Measurements from ENCODE around the gene GSK3A.

The GSK3A gene

GRCh38 chr19:42201489-42202289, 40.7 kb downstream of the GSK3A start:
- Histone ChIP-seq H3K27me3 (ENCODE audit: insufficient read depth, low read length) (no peaks in the 10 kb centered on the region), H3K4me1 (ENCODE audit: insufficient read depth, low read length) (peaks cover 9% of the 10 kb centered on the region; the same call in 1 of the 2 replicates), H3K9me3 (ENCODE audit: insufficient read depth, low read depth, low read length) (no peaks in the 10 kb centered on the region), H3K4me3 (ENCODE audit: low read length) (no peak overlapping the region), H3K9ac (ENCODE audit: low read depth, low read length) (no peak overlapping the region), H3K27ac (ENCODE audit: low read depth, low read length) (no peak overlapping the region), H3K36me3 (ENCODE audit: insufficient read depth, low read length) (peaks cover 69% of the 10 kb centered on the region)
- 87% methylated on average over 6 of the region's 6 CpGs for WGBS

DNA sequence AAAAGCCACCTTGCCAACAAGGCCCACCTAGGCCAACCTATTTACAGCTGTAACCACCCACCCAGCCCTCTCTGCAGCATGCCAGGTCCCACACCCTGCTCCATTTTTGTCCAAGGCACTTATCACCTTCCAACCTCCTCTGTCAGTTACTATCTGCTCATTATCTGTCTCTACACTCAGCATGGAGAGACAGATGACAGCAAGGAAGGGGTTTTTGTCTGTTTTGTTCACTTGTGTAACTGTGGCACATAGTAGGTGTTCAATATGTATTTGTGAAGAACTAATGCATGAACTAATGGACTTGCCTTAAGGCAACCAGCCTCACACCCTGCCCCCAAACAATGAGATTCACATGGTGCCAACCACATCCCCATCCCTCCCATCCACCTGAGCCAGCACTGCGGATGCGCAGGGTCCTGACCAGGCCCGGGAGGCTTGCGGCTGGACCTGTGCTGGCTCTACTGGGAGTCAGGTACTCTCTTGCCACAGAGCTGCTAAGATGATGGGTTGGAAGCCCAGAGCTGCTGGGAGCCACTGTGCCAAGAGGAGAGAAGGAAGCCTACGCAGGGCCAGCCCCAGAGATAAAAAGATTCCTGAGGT, 42.2 kb downstream of the GSK3A start:
- no peak overlapping the region for H3K9ac ChIP-seq (ENCODE audit: low read depth, low read length)
- no peak overlapping the region for H3K4me3 ChIP-seq (ENCODE audit: low read length)
- no peaks in the 10 kb centered on the region for H3K9me3 ChIP-seq (ENCODE audit: insufficient read depth, low read depth, low read length)
- H3K4me1 ChIP-seq (ENCODE audit: insufficient read depth, low read length) = peaks cover 9% of the 10 kb centered on the region; the same call in 1 of the 2 replicates
- H3K27me3 ChIP-seq (ENCODE audit: insufficient read depth, low read length) = no peaks in the 10 kb centered on the region
- 83% methylated on average over 5 of the region's 5 CpGs for WGBS
- no peak overlapping the region for H3K27ac ChIP-seq (ENCODE audit: low read depth, low read length)
- H3K36me3 ChIP-seq (ENCODE audit: insufficient read depth, low read length) = peaks cover 57% of the 10 kb centered on the region

GRCh38 chr19:42199440-42200115, 42.8 kb downstream of the GSK3A start:
- H3K27me3 ChIP-seq (ENCODE audit: insufficient read depth, low read length) = no peaks in the 10 kb centered on the region
- no peak overlapping the region; the same call in 1 of the 2 replicates for H3K27ac ChIP-seq (ENCODE audit: low read depth, low read length)
- H3K9me3 ChIP-seq (ENCODE audit: insufficient read depth, low read depth, low read length) = no peaks in the 10 kb centered on the region
- WGBS = 83% methylated on average over 32 of the region's 32 CpGs
- no peak overlapping the region for H3K9ac ChIP-seq (ENCODE audit: low read depth, low read length)
- peaks cover 57% of the 10 kb centered on the region for H3K36me3 ChIP-seq (ENCODE audit: insufficient read depth, low read length)
- H3K4me1 ChIP-seq (ENCODE audit: insufficient read depth, low read length) = peaks cover 5% of the 10 kb centered on the region; the same call in 1 of the 2 replicates
- H3K4me3 ChIP-seq (ENCODE audit: low read length) = no peak overlapping the region

DNA sequence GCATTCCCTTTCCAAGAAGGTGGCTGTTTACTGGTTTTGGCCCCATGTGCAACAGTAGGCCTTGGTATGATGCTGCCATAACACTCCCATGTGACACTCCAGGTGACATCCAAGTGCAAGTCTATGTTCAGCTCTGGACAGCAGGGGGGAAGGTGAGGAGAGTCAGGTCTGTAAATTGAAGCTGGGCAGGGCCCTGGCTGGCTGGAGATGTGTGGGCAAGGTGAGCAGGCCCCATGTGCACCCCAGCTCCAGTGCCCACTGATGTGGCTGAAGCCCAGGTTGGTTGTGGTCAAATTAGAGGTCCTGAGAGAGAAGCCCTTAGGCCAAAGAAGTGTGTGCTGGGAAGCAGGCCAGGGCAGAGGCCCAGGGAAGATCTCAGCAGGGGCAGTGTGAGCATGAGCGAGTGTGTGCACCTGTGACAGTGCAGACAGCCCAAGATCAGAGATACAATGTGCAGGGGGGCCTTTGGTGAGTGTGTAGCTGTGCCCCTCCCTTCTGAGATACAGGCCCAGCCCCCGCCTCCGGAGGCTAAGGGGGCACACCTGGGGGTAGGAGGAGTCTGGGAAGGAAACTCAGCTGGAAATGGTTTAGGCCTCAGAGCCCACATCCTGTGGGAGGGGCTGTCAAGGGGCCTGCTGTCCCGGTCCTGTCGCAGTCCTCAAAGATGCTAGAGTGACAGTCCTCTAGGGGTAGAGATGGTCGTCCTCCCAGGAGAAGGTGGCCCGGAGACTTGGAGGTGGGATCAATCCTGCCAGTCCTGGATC, 43.5 kb downstream of the GSK3A start:
- peaks cover 51% of the 10 kb centered on the region for H3K36me3 ChIP-seq (ENCODE audit: insufficient read depth, low read length)

DNA sequence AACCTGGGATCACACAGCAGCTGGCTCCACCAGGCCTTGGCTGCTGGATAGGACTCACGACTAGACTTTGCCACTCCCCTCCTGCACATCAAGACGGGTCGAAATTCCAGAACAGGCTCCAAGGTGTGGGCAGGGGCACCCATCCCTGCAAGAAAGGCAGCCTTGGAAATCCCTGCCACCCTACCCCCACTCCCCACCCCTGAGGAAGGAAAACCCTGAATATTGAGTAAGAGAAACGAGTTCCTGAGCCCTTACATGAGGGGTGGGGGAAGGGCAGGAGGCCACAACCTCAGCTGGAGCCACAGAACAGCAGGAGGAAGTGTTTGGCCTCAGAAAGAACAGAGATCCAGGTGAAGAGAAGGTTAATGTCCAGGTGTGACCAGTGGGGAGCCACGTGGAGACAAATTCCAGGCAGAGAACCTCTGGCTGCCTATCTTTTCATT, 45.0 kb downstream of the GSK3A start:
- H3K36me3 ChIP-seq (ENCODE audit: insufficient read depth, low read length) = peaks cover 36% of the 10 kb centered on the region
- no peak overlapping the region for H3K9ac ChIP-seq (ENCODE audit: low read depth, low read length)
- no peaks in the 10 kb centered on the region for H3K27me3 ChIP-seq (ENCODE audit: insufficient read depth, low read length)
- no peaks in the 10 kb centered on the region for H3K9me3 ChIP-seq (ENCODE audit: insufficient read depth, low read depth, low read length)
- 55% methylated on average over 5 of the region's 5 CpGs for WGBS
- H3K4me3 ChIP-seq (ENCODE audit: low read length) = no peak overlapping the region
- peak overlapping the region; percentile 47; the same call in 1 of the 2 replicates for H3K27ac ChIP-seq (ENCODE audit: low read depth, low read length)
- peaks cover 5% of the 10 kb centered on the region; the same call in 1 of the 2 replicates for H3K4me1 ChIP-seq (ENCODE audit: insufficient read depth, low read length)

More for the DNA sequence above, 43.5 kb downstream of the GSK3A start:
- Histone ChIP-seq H3K4me1 (ENCODE audit: insufficient read depth, low read length) (peaks cover 5% of the 10 kb centered on the region; the same call in 1 of the 2 replicates), H3K27ac (ENCODE audit: low read depth, low read length) (no peak overlapping the region), H3K4me3 (ENCODE audit: low read length) (no peak overlapping the region), H3K9me3 (ENCODE audit: insufficient read depth, low read depth, low read length) (no peaks in the 10 kb centered on the region), H3K9ac (ENCODE audit: low read depth, low read length) (no peak overlapping the region), H3K27me3 (ENCODE audit: insufficient read depth, low read length) (no peaks in the 10 kb centered on the region)
- 71% methylated on average over 7 of the region's 7 CpGs for WGBS

- whole genome bisulfite sequencing = 93% methylated on average over 47 of the region's 47 CpGs
- H3K27ac ChIP-seq (ENCODE audit: low read depth, low read length) = no peak overlapping the region; the same call in 1 of the 2 replicates
- no peaks in the 10 kb centered on the region for H3K27me3 ChIP-seq (ENCODE audit: insufficient read depth, low read length)
- no peak overlapping the region for H3K9ac ChIP-seq (ENCODE audit: low read depth, low read length)
- no peak overlapping the region for H3K4me3 ChIP-seq (ENCODE audit: low read length)
- no peaks in the 10 kb centered on the region for H3K9me3 ChIP-seq (ENCODE audit: insufficient read depth, low read depth, low read length)
- peaks cover 5% of the 10 kb centered on the region; the same call in 1 of the 2 replicates for H3K4me1 ChIP-seq (ENCODE audit: insufficient read depth, low read length)
- peaks cover 27% of the 10 kb centered on the region for H3K36me3 ChIP-seq (ENCODE audit: insufficient read depth, low read length)
Observed at GRCh38 chr19:42196011-42197001, 46.1 kb downstream of the GSK3A start.

DNA sequence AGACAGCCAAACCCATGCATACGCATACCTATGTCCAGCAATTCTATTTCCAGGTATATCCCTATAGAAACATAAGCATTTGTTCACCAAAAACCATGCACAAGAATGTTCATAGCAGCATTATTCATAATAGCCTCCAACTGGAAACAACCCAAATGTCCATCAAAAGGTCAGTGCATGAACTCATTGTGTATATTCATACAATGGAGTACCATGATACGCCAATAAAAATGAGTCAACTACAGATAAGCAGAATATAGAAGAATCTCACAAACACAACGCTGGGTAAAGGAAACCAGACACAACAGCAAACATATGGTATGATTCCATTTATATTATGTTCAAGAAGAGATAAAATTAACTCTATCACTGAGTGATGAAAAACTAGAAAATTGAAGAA, 48.7 kb downstream of the GSK3A start:
- peaks cover 7% of the 10 kb centered on the region for H3K36me3 ChIP-seq (ENCODE audit: insufficient read depth, low read length)
- no peak overlapping the region for H3K9ac ChIP-seq (ENCODE audit: low read depth, low read length)
- no peak overlapping the region for H3K4me3 ChIP-seq (ENCODE audit: low read length)
- 100% methylated on average over 1 of the region's 3 CpGs for WGBS
- H3K4me1 ChIP-seq (ENCODE audit: insufficient read depth, low read length) = peaks cover 5% of the 10 kb centered on the region; the same call in 1 of the 2 replicates
- no peaks in the 10 kb centered on the region for H3K9me3 ChIP-seq (ENCODE audit: insufficient read depth, low read depth, low read length)
- no peaks in the 10 kb centered on the region for H3K27me3 ChIP-seq (ENCODE audit: insufficient read depth, low read length)
- H3K27ac ChIP-seq (ENCODE audit: low read depth, low read length) = no peak overlapping the region

DNA sequence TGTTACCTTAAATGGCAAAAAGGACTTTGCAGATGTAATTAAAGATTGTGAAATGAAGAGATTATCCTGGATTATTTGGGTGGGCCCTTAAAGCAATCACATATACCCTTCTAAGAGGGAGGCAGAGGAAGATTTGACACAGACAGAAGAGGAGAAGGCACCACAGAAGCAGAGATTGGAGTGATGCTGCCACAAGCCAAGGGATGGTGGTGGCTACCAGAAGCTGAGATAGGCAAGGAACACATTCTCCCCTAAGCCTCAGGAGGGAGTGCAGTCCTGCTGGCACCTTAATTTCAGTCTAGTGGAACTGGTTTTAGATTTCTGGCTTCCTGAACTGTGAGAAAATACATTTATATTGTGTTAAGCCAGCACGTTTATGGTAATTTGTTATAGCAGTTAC, 49.1 kb downstream of the GSK3A start:
- Histone ChIP-seq H3K9ac (ENCODE audit: low read depth, low read length) (no peak overlapping the region), H3K4me3 (ENCODE audit: low read length) (no peak overlapping the region), H3K36me3 (ENCODE audit: insufficient read depth, low read length) (peaks cover 3% of the 10 kb centered on the region), H3K27me3 (ENCODE audit: insufficient read depth, low read length) (no peaks in the 10 kb centered on the region), H3K9me3 (ENCODE audit: insufficient read depth, low read depth, low read length) (no peaks in the 10 kb centered on the region), H3K4me1 (ENCODE audit: insufficient read depth, low read length) (peaks cover 5% of the 10 kb centered on the region; the same call in 1 of the 2 replicates), H3K27ac (ENCODE audit: low read depth, low read length) (no peak overlapping the region)
- WGBS = 100% methylated on average over 1 of the region's 1 CpG

DNA sequence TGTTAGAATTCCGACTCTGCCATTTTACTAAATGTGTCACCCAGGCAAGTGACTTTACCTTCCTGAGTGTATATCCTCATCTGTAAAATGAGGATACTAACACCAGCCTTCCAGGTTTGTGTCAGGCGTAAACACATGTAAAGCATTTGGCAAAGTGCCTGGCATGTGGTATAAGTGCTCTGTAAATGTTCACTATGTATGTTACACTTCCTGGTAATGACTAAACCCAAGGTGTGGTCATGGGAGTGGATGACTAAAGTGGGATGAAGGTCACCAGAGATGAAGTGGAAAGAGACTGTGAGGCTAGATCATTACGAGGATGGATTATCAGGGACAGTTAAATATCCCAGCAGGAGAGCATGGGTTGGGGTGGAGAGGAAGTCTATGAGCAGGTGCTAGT, 50.5 kb downstream of the GSK3A start:
- no peaks in the 10 kb centered on the region for H3K27me3 ChIP-seq (ENCODE audit: insufficient read depth, low read length)
- no peak overlapping the region for H3K27ac ChIP-seq (ENCODE audit: low read depth, low read length)
- 81% methylated on average over 3 of the region's 3 CpGs for WGBS
- H3K4me3 ChIP-seq (ENCODE audit: low read length) = no peak overlapping the region
- H3K9me3 ChIP-seq (ENCODE audit: insufficient read depth, low read depth, low read length) = no peaks in the 10 kb centered on the region
- H3K36me3 ChIP-seq (ENCODE audit: insufficient read depth, low read length) = no peaks in the 10 kb centered on the region
- H3K4me1 ChIP-seq (ENCODE audit: insufficient read depth, low read length) = peaks cover under 1% of the 10 kb centered on the region; the same call in 1 of the 2 replicates
- no peak overlapping the region for H3K9ac ChIP-seq (ENCODE audit: low read depth, low read length)

DNA sequence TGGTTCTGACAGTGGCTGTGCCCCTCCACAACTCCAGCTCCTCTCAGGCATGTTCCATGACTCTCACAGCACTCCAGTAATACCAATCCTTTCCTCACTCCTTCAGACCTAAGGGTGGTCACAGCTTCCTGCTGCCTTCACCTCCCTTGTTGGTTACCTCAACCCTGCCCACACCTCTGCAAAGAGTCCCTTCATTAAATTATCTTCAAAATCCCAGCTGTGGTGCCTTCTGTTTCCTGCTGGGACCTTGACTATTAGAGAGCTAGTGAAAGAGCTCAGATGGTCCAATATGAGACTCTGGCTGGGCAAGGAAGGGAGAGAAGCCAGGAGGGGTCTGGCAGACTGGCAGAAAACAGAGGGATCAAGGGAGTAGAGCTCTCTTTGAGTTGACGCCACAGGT, 51.1 kb downstream of the GSK3A start:
- 87% methylated on average over 1 of the region's 1 CpG for WGBS
- Histone ChIP-seq H3K36me3 (ENCODE audit: insufficient read depth, low read length) (no peaks in the 10 kb centered on the region), H3K9ac (ENCODE audit: low read depth, low read length) (no peak overlapping the region), H3K27ac (ENCODE audit: low read depth, low read length) (no peak overlapping the region), H3K4me1 (ENCODE audit: insufficient read depth, low read length) (no peaks in the 10 kb centered on the region), H3K9me3 (ENCODE audit: insufficient read depth, low read depth, low read length) (no peaks in the 10 kb centered on the region), H3K27me3 (ENCODE audit: insufficient read depth, low read length) (no peaks in the 10 kb centered on the region), H3K4me3 (ENCODE audit: low read length) (no peak overlapping the region)

Data from HUES64 (cell line).